PC-9 (cell line): ENCODE measurements around the gene MET. TPM values are rescaled to one million over a fixed set of nuclear protein-coding genes. Genes with fewer than 3 reads are reported as not detected.
"Not testable (repeated sequence)": the region's sequence is repeated elsewhere in the genome, so short reads cannot be mapped to it uniquely, and the experiment has no call there.

Experiments used
- BruUV-seq: library from RNA; stranded (reverse); fragments of 400-500 nt; replicated peaks from 2 replicates; lab custom pipeline; 2021; lab: Mats Ljungman, UMichigan
- CTCF ChIA-PET: fragments of 300-600 bp; sonication (Branson Sonifier 250); formaldehyde crosslinking; loops from one replicate; lab custom pipeline; 2022; ENCODE audit warnings: antibody characterized with exemption; lab: Charles Lee
- POLR2A ChIA-PET: fragments of 300-600 bp; sonication (Branson Sonifier 250); formaldehyde crosslinking; loops from one replicate; lab custom pipeline; 2022; ENCODE audit warnings: antibody characterized with exemption; ENCODE audit not compliant: unreplicated experiment; lab: Charles Lee
- DNase-seq, 2 experiments: peaks; one replicate each; pipeline versions ENCODE4 v3.0.0 to v3.0.0-alpha.2; 2015 to 2022; ENCODE audit warnings: mixed read lengths in 1 of 2
- H2AFZ ChIP-seq: fragments of 200-600 bp; sonication (generic); 2 replicates; pipeline ENCODE4 v1.8.1; 2017; ENCODE audit warnings: antibody characterized with exemption
- H3F3A ChIP-seq: fragments of 200-600 bp; sonication (generic); 2 replicates; pipeline ENCODE4 v1.8.1; 2017; ENCODE audit warnings: antibody characterized with exemption, mild to moderate bottlenecking, low read depth; ENCODE audit not compliant: insufficient read depth
- H3K27ac ChIP-seq: fragments of 200-600 bp; sonication (generic); 2 replicates; pipeline ENCODE4 v1.6.1; 2016; ENCODE audit warnings: mixed run types
- H3K27me3 ChIP-seq: fragments of 200-600 bp; sonication (generic); 2 replicates; pipeline ENCODE4 v1.6.1; 2016; ENCODE audit warnings: low read depth, mixed run types; ENCODE audit not compliant: insufficient read depth
- H3K36me3 ChIP-seq: fragments of 200-600 bp; sonication (generic); 2 replicates; pipeline ENCODE4 v1.6.1; 2016; ENCODE audit warnings: low read depth, mixed run types
- H3K4me1 ChIP-seq: fragments of 200-600 bp; sonication (generic); replicated peaks from 2 replicates; pipeline ENCODE4 v1.6.1; 2016; ENCODE audit warnings: mixed run types; ENCODE audit not compliant: insufficient read depth
- H3K4me2 ChIP-seq: fragments of 200-600 bp; sonication (generic); 2 replicates; pipeline ENCODE4 v1.6.1; 2017; ENCODE audit warnings: mixed run types
- H3K4me3 ChIP-seq: fragments of 200-600 bp; sonication (generic); 2 replicates; pipeline ENCODE4 v1.6.1; 2016; ENCODE audit warnings: mixed run types
- H3K79me2 ChIP-seq: fragments of 200-600 bp; sonication (generic); 2 replicates; pipeline ENCODE4 v1.6.1; 2017; ENCODE audit warnings: low read depth, mixed run types
- H3K9me2 ChIP-seq: fragments of 200-600 bp; sonication (generic); 2 replicates; pipeline ENCODE4 v1.8.1; 2017; ENCODE audit warnings: mild to moderate bottlenecking; ENCODE audit not compliant: insufficient read depth
- H3K9me3 ChIP-seq: fragments of 200-600 bp; sonication (generic); 2 replicates; pipeline ENCODE4 v1.8.1; 2016; ENCODE audit warnings: low read depth; ENCODE audit not compliant: insufficient read depth
- H4K20me1 ChIP-seq: fragments of 200-600 bp; sonication (generic); 2 replicates; pipeline ENCODE4 v1.8.1; 2017; ENCODE audit not compliant: insufficient read depth
- EZH2 ChIP-seq: fragments of 200-600 bp; sonication (generic); IDR thresholded peaks from 2 replicates; pipeline ENCODE4 v1.8.0; 2017; ENCODE audit warnings: antibody characterized with exemption, low read depth
- intact Hi-C: fragments of 100-400 bp; cut with micrococcal nuclease; formaldehyde crosslinking; loops from one replicate; pipeline ENCODE4 v1.10.0; 2022; ENCODE audit not compliant: unreplicated experiment
- total RNA-seq: library from RNA; stranded (reverse); gene quantifications from 2 replicates; pipeline ENCODE4 v1.2.3, GENCODE V29; 2021
- TF ChIP-seq, protein P1 (sequence below): fragments of 200-600 bp; sonication (generic); conservative IDR thresholded peaks from 2 replicates; pipeline ENCODE4 v1.6.1; 2017; ENCODE audit warnings: mixed run types, antibody characterized with exemption, mild to moderate bottlenecking, moderate library complexity

Gene MET
- total RNA-seq, 1 experiment from 2014 or later, result 287 TPM

- no peaks in the 10 kb centered on the region for H3K79me2 ChIP-seq
- H3K36me3 ChIP-seq, result peaks cover 34% of the 10 kb centered on the region; the same call in 1 of the 2 replicates
- DNase-seq, result no peak
These were observed 69.8 kb downstream of the MET start for GRCh38 chr7:116741625-116742316.

GRCh38 chr7:116742641-116743040, 70.6 kb downstream of the MET start:
- POLR2A ChIA-PET, result no interaction called here
- DNase-seq, result no peak
- Histone ChIP-seq H4K20me1 (no peaks in the 10 kb centered on the region), H3K27ac (no peak overlapping the region), H3K4me2 (no peak overlapping the region), H3K27me3 (no peaks in the 10 kb centered on the region), H3K4me1 (no peaks in the 10 kb centered on the region), H3K4me3 (no peak overlapping the region), H2AFZ (no peak overlapping the region), H3K79me2 (no peaks in the 10 kb centered on the region), H3K9me3 (peaks cover 9% of the 10 kb centered on the region; the same call in 1 of the 2 replicates), H3K36me3 (peaks cover 34% of the 10 kb centered on the region; the same call in 1 of the 2 replicates), H3F3A (no peaks in the 10 kb centered on the region), H3K9me2 (no peaks in the 10 kb centered on the region)
- CTCF ChIA-PET, result no interaction called here
- no peak for TF ChIP-seq EZH2
- TF ChIP-seq, protein P1, sequence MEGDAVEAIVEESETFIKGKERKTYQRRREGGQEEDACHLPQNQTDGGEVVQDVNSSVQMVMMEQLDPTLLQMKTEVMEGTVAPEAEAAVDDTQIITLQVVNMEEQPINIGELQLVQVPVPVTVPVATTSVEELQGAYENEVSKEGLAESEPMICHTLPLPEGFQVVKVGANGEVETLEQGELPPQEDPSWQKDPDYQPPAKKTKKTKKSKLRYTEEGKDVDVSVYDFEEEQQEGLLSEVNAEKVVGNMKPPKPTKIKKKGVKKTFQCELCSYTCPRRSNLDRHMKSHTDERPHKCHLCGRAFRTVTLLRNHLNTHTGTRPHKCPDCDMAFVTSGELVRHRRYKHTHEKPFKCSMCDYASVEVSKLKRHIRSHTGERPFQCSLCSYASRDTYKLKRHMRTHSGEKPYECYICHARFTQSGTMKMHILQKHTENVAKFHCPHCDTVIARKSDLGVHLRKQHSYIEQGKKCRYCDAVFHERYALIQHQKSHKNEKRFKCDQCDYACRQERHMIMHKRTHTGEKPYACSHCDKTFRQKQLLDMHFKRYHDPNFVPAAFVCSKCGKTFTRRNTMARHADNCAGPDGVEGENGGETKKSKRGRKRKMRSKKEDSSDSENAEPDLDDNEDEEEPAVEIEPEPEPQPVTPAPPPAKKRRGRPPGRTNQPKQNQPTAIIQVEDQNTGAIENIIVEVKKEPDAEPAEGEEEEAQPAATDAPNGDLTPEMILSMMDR, result no peak
- BruUV-seq, result no TSS peak
- intact Hi-C loops, result no loop called here

More at GRCh38 chr7:116741625-116742316, 69.8 kb downstream of the MET start:
- H3K27me3 ChIP-seq, result no peaks in the 10 kb centered on the region
- H3K9me2 ChIP-seq, result no peaks in the 10 kb centered on the region
- H2AFZ ChIP-seq, result no peak overlapping the region
- H3K9me3 ChIP-seq, result peaks cover 9% of the 10 kb centered on the region; the same call in 1 of the 2 replicates
- no peaks in the 10 kb centered on the region for H3F3A ChIP-seq
- TF ChIP-seq, protein P1, result no peak
- no peak for TF ChIP-seq EZH2
- H3K4me1 ChIP-seq, result no peaks in the 10 kb centered on the region
- H3K4me2 ChIP-seq, result no peak overlapping the region
- no peak overlapping the region for H3K27ac ChIP-seq
- BruUV-seq, result no TSS peak
- ChIA-PET POLR2A (no interaction called here), CTCF (interaction anchor here (0.6 kb wide), 1 partner anchor 71 kb away, joined by 10 read pairs; no protein-coding TSS in a partner anchor)
- intact Hi-C loops, result loop anchor here (2.0 kb wide), 1 partner anchor 17 kb away; no protein-coding TSS in a partner anchor
- no peak overlapping the region for H3K4me3 ChIP-seq
- H4K20me1 ChIP-seq, result no peaks in the 10 kb centered on the region

DNA sequence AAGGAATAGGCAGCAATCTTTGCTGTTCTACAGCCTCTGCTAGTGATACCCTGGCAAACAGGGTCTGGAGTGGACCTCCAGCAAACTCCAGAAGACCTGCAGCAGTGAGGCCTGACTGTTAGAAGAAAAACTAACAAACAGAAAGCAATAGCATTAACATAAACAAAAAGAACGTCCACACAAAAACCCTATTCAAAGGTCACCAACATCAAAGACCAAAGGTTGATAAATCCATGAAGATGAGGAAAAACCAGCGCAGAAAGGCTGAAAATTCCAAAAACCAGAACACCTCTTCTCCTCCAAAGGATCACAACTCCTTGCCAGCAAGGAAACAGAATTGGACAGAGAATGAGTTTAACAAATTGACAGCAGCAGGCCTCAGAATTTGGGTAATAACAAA, 71.8 kb downstream of the MET start:
- BruUV-seq, H3K27ac ChIP-seq, CTCF ChIA-PET, intact Hi-C loops, POLR2A ChIA-PET, H3K9me3 ChIP-seq, H4K20me1 ChIP-seq, H3K4me3 ChIP-seq, DNase-seq, H3K27me3 ChIP-seq, H3K9me2 ChIP-seq, H3F3A ChIP-seq, H3K4me2 ChIP-seq, H3K79me2 ChIP-seq, H3K4me1 ChIP-seq, H2AFZ ChIP-seq: not testable (repeated sequence)
- H3K36me3 ChIP-seq, result peaks cover 27% of the 10 kb centered on the region; the same call in 1 of the 2 replicates

DNA sequence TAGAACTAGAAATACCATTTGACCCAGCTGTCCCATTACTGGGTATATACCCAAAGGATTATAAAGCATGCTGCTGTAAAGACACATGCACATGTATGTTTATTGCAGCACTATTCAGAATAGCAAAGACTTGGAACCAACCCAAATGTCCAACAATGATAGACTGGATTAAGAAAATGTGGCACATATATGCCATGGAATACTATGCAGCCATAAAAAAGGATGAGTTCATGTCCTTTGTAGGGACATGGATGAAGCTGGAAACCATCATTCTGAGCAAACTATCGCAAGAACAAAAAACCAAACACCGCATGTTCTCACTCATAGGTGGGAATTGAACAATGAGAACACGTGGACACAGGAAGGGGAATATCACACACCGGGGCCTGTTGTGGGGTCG, 74.4 kb downstream of the MET start:
- BruUV-seq, CTCF ChIA-PET: not testable (repeated sequence)

DNA sequence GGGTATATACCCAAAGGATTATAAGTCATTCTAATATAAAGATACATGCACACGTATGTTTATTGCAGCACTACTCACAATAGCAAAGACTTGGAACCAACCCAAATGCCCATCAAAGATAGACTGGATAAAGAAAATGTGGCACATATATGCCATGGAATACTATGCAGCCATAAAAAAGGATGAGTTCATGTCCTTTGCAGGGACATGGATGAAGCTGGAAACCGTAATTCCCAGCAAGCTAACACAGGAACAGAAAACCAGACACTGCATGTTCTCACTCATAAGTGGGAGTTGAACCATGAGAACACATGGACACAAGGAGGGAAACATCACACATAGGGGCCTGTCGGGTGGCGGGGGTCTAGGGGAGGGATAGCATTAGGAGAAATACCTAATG, 79.1 kb downstream of the MET start:
- H3K4me1 ChIP-seq, H3F3A ChIP-seq, H3K79me2 ChIP-seq, CTCF ChIA-PET, H3K27me3 ChIP-seq, intact Hi-C loops, H3K9me2 ChIP-seq, H3K4me2 ChIP-seq, DNase-seq, H2AFZ ChIP-seq, H3K36me3 ChIP-seq, H3K27ac ChIP-seq, H4K20me1 ChIP-seq, BruUV-seq, H3K9me3 ChIP-seq, H3K4me3 ChIP-seq: not testable (repeated sequence)
- POLR2A ChIA-PET, result interaction anchor here (0.7 kb wide), 1 partner anchor 1607 kb away, joined by 3 read pairs; no protein-coding TSS in a partner anchor

More for the DNA sequence above, 74.4 kb downstream of the MET start:
- H3K27me3 ChIP-seq, H4K20me1 ChIP-seq, H3K9me3 ChIP-seq, H3K36me3 ChIP-seq, H3K27ac ChIP-seq, H3K4me2 ChIP-seq, H3K79me2 ChIP-seq, H3F3A ChIP-seq, H2AFZ ChIP-seq, H3K4me3 ChIP-seq, H3K9me2 ChIP-seq, DNase-seq, intact Hi-C loops, POLR2A ChIA-PET, H3K4me1 ChIP-seq: not testable (repeated sequence)
